Measurements from ENCODE around the gene CACNA1E. TPM values are rescaled to one million over a fixed set of nuclear protein-coding genes. Genes with fewer than 3 reads are reported as not detected.

The CACNA1E gene
- total RNA-seq, 1 donor from 2014 or later: not detected

- intact Hi-C loops (cut with DNase I): no loop called here
- Histone ChIP-seq H3K27ac (no peak overlapping the region), H3K9me3 (no peaks in the 10 kb centered on the region), H3K4me3 (no peak overlapping the region), H3K4me1 (peaks cover 6% of the 10 kb centered on the region), H3K27me3 (no peaks in the 10 kb centered on the region), H3K36me3 (no peaks in the 10 kb centered on the region)
- DNase-seq (ENCODE audit: extremely low spot score in 2 of 2): no peak
- TF ChIP-seq CTCF (IDR thresholded peaks at IDR 0.05) (no peak), POLR2A (IDR thresholded peaks at IDR 0.05) (no peak), POLR2AphosphoS5 (IDR thresholded peaks at IDR 0.05; ENCODE audit: insufficient read depth in 1 of 2, low read depth in 1 of 2) (no peak)
Measured at GRCh38 chr1:181746224-181746623, 262.9 kb downstream of the CACNA1E start.

GRCh38 chr1:181748013-181748412 is 264.7 kb downstream of the CACNA1E start:
- Histone ChIP-seq H3K4me1 (peaks cover 6% of the 10 kb centered on the region), H3K27me3 (no peaks in the 10 kb centered on the region), H3K4me3 (no peak overlapping the region), H3K27ac (no peak overlapping the region), H3K9me3 (no peaks in the 10 kb centered on the region), H3K36me3 (no peaks in the 10 kb centered on the region)
- TF ChIP-seq CTCF (IDR thresholded peaks at IDR 0.05) (no peak), POLR2AphosphoS5 (IDR thresholded peaks at IDR 0.05; ENCODE audit: insufficient read depth in 1 of 2, low read depth in 1 of 2) (no peak), POLR2A (IDR thresholded peaks at IDR 0.05) (no peak)
- intact Hi-C loops (cut with DNase I): no loop called here
- DNase-seq (ENCODE audit: extremely low spot score in 2 of 2): no peak

- Histone ChIP-seq H3K4me3 (no peak overlapping the region), H3K27ac (no peak overlapping the region), H3K36me3 (no peaks in the 10 kb centered on the region), H3K9me3 (no peaks in the 10 kb centered on the region), H3K27me3 (no peaks in the 10 kb centered on the region), H3K4me1 (no peaks in the 10 kb centered on the region)
- intact Hi-C loops (cut with DNase I): no loop called here
- no peak for DNase-seq (ENCODE audit: extremely low spot score in 2 of 2)
- no peak for TF ChIP-seq POLR2AphosphoS5 (IDR thresholded peaks at IDR 0.05; ENCODE audit: insufficient read depth in 1 of 2, low read depth in 1 of 2)
- no peak for TF ChIP-seq CTCF (IDR thresholded peaks at IDR 0.05)
- no peak for TF ChIP-seq POLR2A (IDR thresholded peaks at IDR 0.05)
Measured at GRCh38 chr1:181754103-181754502, 270.8 kb downstream of the CACNA1E start.

GRCh38 chr1:181759481-181759880 is 276.2 kb downstream of the CACNA1E start:
- no peak for DNase-seq (ENCODE audit: extremely low spot score in 2 of 2)
- intact Hi-C loops (cut with DNase I): loop anchor here (5.0 kb wide), 1 partner anchor 128 kb away; no protein-coding TSS in a partner anchor
- Histone ChIP-seq H3K9me3 (no peaks in the 10 kb centered on the region), H3K4me3 (no peak overlapping the region), H3K4me1 (no peaks in the 10 kb centered on the region), H3K36me3 (no peaks in the 10 kb centered on the region), H3K27ac (no peak overlapping the region), H3K27me3 (no peaks in the 10 kb centered on the region)
- TF ChIP-seq POLR2AphosphoS5 (IDR thresholded peaks at IDR 0.05; ENCODE audit: insufficient read depth in 1 of 2, low read depth in 1 of 2) (no peak), POLR2A (IDR thresholded peaks at IDR 0.05) (no peak), CTCF (IDR thresholded peaks at IDR 0.05) (no peak)

- Histone ChIP-seq H3K36me3 (no peaks in the 10 kb centered on the region), H3K27me3 (no peaks in the 10 kb centered on the region), H3K4me1 (no peaks in the 10 kb centered on the region), H3K9me3 (no peaks in the 10 kb centered on the region), H3K27ac (no peak overlapping the region), H3K4me3 (no peak overlapping the region)
- DNase-seq (ENCODE audit: extremely low spot score in 2 of 2): no peak
- intact Hi-C loops (cut with DNase I): no loop called here
- TF ChIP-seq CTCF (IDR thresholded peaks at IDR 0.05): no peak
- TF ChIP-seq POLR2AphosphoS5 (IDR thresholded peaks at IDR 0.05; ENCODE audit: insufficient read depth in 1 of 2, low read depth in 1 of 2): no peak
- TF ChIP-seq POLR2A (IDR thresholded peaks at IDR 0.05): no peak
Measured at GRCh38 chr1:181763736-181764135, 280.4 kb downstream of the CACNA1E start.
